Measurements from ENCODE around the gene PRKN. TPM values are rescaled to one million over a fixed set of nuclear protein-coding genes. Genes with fewer than 3 reads are reported as not detected.

The PRKN gene
- total RNA-seq, 1 experiment from 2014 or later, result 2.0 TPM

DNA sequence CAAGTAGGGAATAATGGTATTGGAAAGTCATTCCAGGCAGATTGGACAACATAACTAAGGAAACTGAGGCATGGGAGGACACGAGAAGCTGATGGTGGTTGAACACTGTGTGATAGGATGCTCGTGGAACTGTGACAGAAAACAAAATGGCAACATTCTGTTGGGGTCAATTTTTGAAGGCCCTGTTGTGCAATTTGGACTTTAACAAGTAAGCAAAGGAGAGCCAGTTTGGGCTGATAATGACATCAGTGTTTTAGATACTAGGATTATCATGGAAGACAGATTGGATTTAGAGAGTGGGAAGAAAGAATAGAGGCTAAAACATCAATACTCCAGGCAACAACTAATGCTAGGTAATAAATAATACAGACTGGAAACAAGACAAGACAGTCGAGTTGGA, 53.1 kb downstream of the PRKN start:
- H2BK20ac ChIP-seq (ENCODE audit: low read depth, low read length, poor library complexity, severe bottlenecking), result no peak overlapping the region

More for the DNA sequence above, 53.1 kb downstream of the PRKN start:
- Histone ChIP-seq H3K23me2 (ENCODE audit: insufficient read length, low read depth, low read length, poor library complexity, severe bottlenecking) (no peaks in the 10 kb centered on the region), H2AFZ (ENCODE audit: low read length) (no peak overlapping the region), H4K91ac (ENCODE audit: insufficient read length, low read depth, low read length) (no peak overlapping the region), H2BK15ac (ENCODE audit: low read depth, low read length) (no peak overlapping the region), H3K14ac (ENCODE audit: insufficient read depth, low read length) (no peak overlapping the region), H3K27me3 (ENCODE audit: insufficient read depth, low read length) (no peaks in the 10 kb centered on the region), H3K79me2 (ENCODE audit: insufficient read depth, low read length) (no peaks in the 10 kb centered on the region), H2BK120ac (ENCODE audit: low read depth, low read length, poor library complexity, severe bottlenecking) (no peak overlapping the region), H3K9me3 (ENCODE audit: control insufficient read depth, low read depth, low read length) (no peaks in the 10 kb centered on the region), H4K8ac (replicated peaks; ENCODE audit: insufficient read length, low read depth, low read length) (no peak overlapping the region), H3K4me2 (ENCODE audit: insufficient read depth, insufficient read length, low read length) (no peak overlapping the region), H4K5ac (ENCODE audit: insufficient read length, low read depth, low read length) (no peak overlapping the region), H3T11ph (ENCODE audit: low read length) (no peak overlapping the region), H3K4ac (ENCODE audit: low read depth, low read length) (no peak overlapping the region), H3K9ac (ENCODE audit: extremely low read depth, insufficient read length, low read length) (no peak overlapping the region), H2AK5ac (ENCODE audit: insufficient read length, low read length) (no peak overlapping the region), H3K23ac (ENCODE audit: insufficient read length, low read depth, low read length) (no peak overlapping the region), H2BK12ac (ENCODE audit: insufficient read length, low read depth, low read length) (no peak overlapping the region), H3K56ac (ENCODE audit: insufficient read length, low read depth, low read length) (no peak overlapping the region), H3K27ac (ENCODE audit: insufficient read length, low read depth, low read length) (no peak overlapping the region), H2BK5ac (ENCODE audit: insufficient read length, low read length) (no peak overlapping the region), H3K79me1 (ENCODE audit: insufficient read depth, low read depth, low read length, poor library complexity, severe bottlenecking) (no peaks in the 10 kb centered on the region), H3K18ac (ENCODE audit: insufficient read length, low read depth, low read length) (no peak overlapping the region), H4K20me1 (ENCODE audit: control insufficient read depth, insufficient read depth, insufficient read length) (no peaks in the 10 kb centered on the region), H3K4me1 (ENCODE audit: insufficient read depth, low read length) (no peaks in the 10 kb centered on the region)
- H3K27ac Mint-ChIP-seq, result no peak overlapping the region
- H3K36me3 Mint-ChIP-seq (ENCODE audit: insufficient read depth in 1 of 3, low read depth in 3 of 3), result no peaks in the 10 kb centered on the region
- H3K9me3 Mint-ChIP-seq, result no peaks in the 10 kb centered on the region; a peak in 1 of 5 replicates
- H3K4me1 Mint-ChIP-seq, result peaks cover 3 to 4% of the 10 kb centered on the region in 2 experiments; a peak in 2 of 4 replicates
- no peak overlapping the region for H3K4me3 Mint-ChIP-seq
- TF ChIP-seq, protein P1, sequence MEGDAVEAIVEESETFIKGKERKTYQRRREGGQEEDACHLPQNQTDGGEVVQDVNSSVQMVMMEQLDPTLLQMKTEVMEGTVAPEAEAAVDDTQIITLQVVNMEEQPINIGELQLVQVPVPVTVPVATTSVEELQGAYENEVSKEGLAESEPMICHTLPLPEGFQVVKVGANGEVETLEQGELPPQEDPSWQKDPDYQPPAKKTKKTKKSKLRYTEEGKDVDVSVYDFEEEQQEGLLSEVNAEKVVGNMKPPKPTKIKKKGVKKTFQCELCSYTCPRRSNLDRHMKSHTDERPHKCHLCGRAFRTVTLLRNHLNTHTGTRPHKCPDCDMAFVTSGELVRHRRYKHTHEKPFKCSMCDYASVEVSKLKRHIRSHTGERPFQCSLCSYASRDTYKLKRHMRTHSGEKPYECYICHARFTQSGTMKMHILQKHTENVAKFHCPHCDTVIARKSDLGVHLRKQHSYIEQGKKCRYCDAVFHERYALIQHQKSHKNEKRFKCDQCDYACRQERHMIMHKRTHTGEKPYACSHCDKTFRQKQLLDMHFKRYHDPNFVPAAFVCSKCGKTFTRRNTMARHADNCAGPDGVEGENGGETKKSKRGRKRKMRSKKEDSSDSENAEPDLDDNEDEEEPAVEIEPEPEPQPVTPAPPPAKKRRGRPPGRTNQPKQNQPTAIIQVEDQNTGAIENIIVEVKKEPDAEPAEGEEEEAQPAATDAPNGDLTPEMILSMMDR (conservative IDR thresholded peaks at IDR 0.05), result no peak
- WGBS (ENCODE audit: extremely low coverage, insufficient read length, low lambda C conversion rate), result no CpG with 5 or more reads among the region's 3 CpGs
- DNase-seq, result no peak
- H3K27me3 Mint-ChIP-seq (ENCODE audit: low read depth), result no peaks in the 10 kb centered on the region
